ENCODE results near the gene PARD3. TPM values are rescaled to one million over a fixed set of nuclear protein-coding genes. Genes with fewer than 3 reads are reported as not detected.

PARD3 gene
- total and polyA plus RNA-seq, 2 donors (not counting 3 experiments of a cell fraction or from before 2014, with no cell fraction given), result 7.3 to 24.1 TPM

DNA sequence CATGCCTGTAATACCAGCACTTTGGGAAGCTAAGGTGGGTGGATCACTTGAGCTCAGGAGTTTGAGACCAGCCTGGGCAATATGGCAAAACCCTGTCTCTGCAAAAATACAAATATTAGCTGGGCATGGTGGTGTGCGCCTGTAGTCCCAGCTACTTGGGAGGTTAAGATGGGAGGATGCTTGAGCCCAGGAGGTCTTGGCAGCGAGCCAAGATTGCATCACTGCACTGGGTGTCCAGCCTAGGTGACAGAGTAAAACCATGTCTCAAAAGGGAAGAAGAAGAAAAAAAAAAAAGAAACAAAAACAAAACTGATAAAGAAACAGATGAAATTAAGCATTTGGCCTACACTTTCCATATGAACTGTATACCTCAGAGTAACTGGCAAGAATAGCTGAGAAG lies 319.2 kb downstream of the PARD3 start:
- no peak overlapping the region for H2AFZ ChIP-seq (ENCODE audit: low read depth, low read length)
- no peak for TF ChIP-seq FOS (IDR thresholded peaks at IDR 0.05; ENCODE audit: borderline replicate concordance, insufficient read depth, low read length)
- no peak for TF ChIP-seq MYC (IDR thresholded peaks at IDR 0.05; ENCODE audit: low read depth, low read length)
- TF ChIP-seq JUN (IDR thresholded peaks at IDR 0.05; ENCODE audit: borderline replicate concordance, insufficient read depth, insufficient read length, low read depth), result no peak
- TF ChIP-seq, protein P1, sequence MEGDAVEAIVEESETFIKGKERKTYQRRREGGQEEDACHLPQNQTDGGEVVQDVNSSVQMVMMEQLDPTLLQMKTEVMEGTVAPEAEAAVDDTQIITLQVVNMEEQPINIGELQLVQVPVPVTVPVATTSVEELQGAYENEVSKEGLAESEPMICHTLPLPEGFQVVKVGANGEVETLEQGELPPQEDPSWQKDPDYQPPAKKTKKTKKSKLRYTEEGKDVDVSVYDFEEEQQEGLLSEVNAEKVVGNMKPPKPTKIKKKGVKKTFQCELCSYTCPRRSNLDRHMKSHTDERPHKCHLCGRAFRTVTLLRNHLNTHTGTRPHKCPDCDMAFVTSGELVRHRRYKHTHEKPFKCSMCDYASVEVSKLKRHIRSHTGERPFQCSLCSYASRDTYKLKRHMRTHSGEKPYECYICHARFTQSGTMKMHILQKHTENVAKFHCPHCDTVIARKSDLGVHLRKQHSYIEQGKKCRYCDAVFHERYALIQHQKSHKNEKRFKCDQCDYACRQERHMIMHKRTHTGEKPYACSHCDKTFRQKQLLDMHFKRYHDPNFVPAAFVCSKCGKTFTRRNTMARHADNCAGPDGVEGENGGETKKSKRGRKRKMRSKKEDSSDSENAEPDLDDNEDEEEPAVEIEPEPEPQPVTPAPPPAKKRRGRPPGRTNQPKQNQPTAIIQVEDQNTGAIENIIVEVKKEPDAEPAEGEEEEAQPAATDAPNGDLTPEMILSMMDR (IDR thresholded peaks at IDR 0.05; ENCODE audit: extremely low read depth in 1 of 2, insufficient read depth in 1 of 2, low read depth in 1 of 2, low read length in 2 of 2), result no peak
- no peaks in the 10 kb centered on the region for H4K20me1 ChIP-seq (replicated peaks; ENCODE audit: control insufficient read depth, extremely low read depth, insufficient read depth, low read length)
- ChIA-PET CTCF (interaction anchor here (0.5 to 1.3 kb wide), 2 partner anchors 13 to 142 kb away, joined by 3 read pairs; no protein-coding TSS in a partner anchor), POLR2A (no interaction called here)
- no TSS peak for BruUV-seq (replicated peaks)
- H3K4me3 ChIP-seq (replicated peaks in 1 of 3; ENCODE audit: insufficient read depth in 1 of 3, low read depth in 1 of 3, low read length in 3 of 3), result no peak overlapping the region
- H3K9me3 ChIP-seq (replicated peaks; ENCODE audit: control insufficient read depth, insufficient read depth, low read length), result no peaks in the 10 kb centered on the region
- H3K9me1 ChIP-seq (replicated peaks; ENCODE audit: control insufficient read depth, extremely low read depth, insufficient read depth, low read length), result no peaks in the 10 kb centered on the region
- FAIRE-seq (no peak), DNase-seq (ENCODE audit: low read depth, low spot score) (no peak)
- H3K27me3 ChIP-seq (ENCODE audit: control insufficient read depth in 2 of 2, insufficient read depth in 2 of 2, low read length in 2 of 2), result no peaks in the 10 kb centered on the region
- no peak overlapping the region for H3K4me2 ChIP-seq (ENCODE audit: insufficient read depth, low read length)
- no peaks in the 10 kb centered on the region for H3K79me2 ChIP-seq (ENCODE audit: control insufficient read depth, insufficient read depth, low read length)
- no peaks in the 10 kb centered on the region for H3K36me3 ChIP-seq (ENCODE audit: control insufficient read depth in 2 of 2, extremely low read depth in 1 of 2, insufficient read depth in 2 of 2, low read length in 2 of 2)
- intact Hi-C loops (cut with micrococcal nuclease) (no loop called here), dilution Hi-C loops (cut with MboI; ENCODE audit: extremely low pct_ligation_motif_present, low sequenced_read_pairs) (no loop called here)
- H3K27ac ChIP-seq (ENCODE audit: insufficient read depth, low read depth, low read length), result no peak overlapping the region
- no peaks in the 10 kb centered on the region for H3K4me1 ChIP-seq (ENCODE audit: control insufficient read depth, extremely low read depth, insufficient read depth, low read length)
- H3K9ac ChIP-seq (replicated peaks; ENCODE audit: extremely low read depth, insufficient read depth, low read length), result no peak overlapping the region

DNA sequence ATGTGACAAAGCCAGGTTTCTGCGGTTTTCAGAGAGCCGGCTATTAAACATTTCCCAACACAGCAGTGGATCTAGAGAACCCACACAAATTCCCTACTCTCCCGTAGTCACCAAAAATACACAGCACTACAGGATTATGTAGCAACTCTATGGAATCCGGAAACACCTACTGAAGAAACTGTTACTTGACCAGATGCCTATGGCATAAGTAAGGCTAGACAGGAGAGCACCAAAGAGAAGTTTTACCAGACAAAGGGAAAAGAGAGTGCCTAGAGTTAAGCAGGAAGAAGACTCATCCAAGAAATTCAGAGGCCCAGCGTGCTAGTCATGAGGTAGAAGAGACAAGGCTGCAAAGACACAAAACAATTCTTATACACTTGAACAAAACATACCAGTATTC lies 321.1 kb downstream of the PARD3 start:
- H3K4me2 ChIP-seq (ENCODE audit: insufficient read depth, low read length), result no peak overlapping the region
- H4K20me1 ChIP-seq (replicated peaks; ENCODE audit: control insufficient read depth, extremely low read depth, insufficient read depth, low read length), result no peaks in the 10 kb centered on the region
- no TSS peak for BruUV-seq (replicated peaks)
- no peaks in the 10 kb centered on the region for H3K27me3 ChIP-seq (ENCODE audit: control insufficient read depth in 2 of 2, insufficient read depth in 2 of 2, low read length in 2 of 2)
- H3K4me1 ChIP-seq (ENCODE audit: control insufficient read depth, extremely low read depth, insufficient read depth, low read length), result no peaks in the 10 kb centered on the region
- CTCF ChIA-PET, result no interaction called here
- TF ChIP-seq FOS (IDR thresholded peaks at IDR 0.05; ENCODE audit: borderline replicate concordance, insufficient read depth, low read length) (no peak), POLR2A (IDR thresholded peaks at IDR 0.05; ENCODE audit: low read depth, low read length) (no peak), GATA2 (IDR thresholded peaks at IDR 0.05; ENCODE audit: insufficient read depth, insufficient read length, low read depth, low read length) (no peak), MYC (IDR thresholded peaks at IDR 0.05; ENCODE audit: low read depth, low read length) (no peak), JUN (IDR thresholded peaks at IDR 0.05; ENCODE audit: borderline replicate concordance, insufficient read depth, insufficient read length, low read depth) (no peak), POLR2AphosphoS5 (IDR thresholded peaks at IDR 0.05; ENCODE audit: insufficient read depth, low read depth, low read length) (no peak), EZH2 (IDR thresholded peaks at IDR 0.05; ENCODE audit: borderline replicate concordance, low read depth, low read length, severe bottlenecking) (no peak)
- TF ChIP-seq, protein P1 (IDR thresholded peaks at IDR 0.05; ENCODE audit: extremely low read depth in 1 of 2, insufficient read depth in 1 of 2, low read depth in 1 of 2, low read length in 2 of 2), result no peak
- TF ChIP-seq, protein P2, sequence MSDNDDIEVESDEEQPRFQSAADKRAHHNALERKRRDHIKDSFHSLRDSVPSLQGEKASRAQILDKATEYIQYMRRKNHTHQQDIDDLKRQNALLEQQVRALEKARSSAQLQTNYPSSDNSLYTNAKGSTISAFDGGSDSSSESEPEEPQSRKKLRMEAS (IDR thresholded peaks at IDR 0.05; ENCODE audit: insufficient read depth, insufficient read length), result no peak
- POLR2A ChIA-PET, result no interaction called here
- H3K36me3 ChIP-seq (ENCODE audit: control insufficient read depth in 2 of 2, extremely low read depth in 1 of 2, insufficient read depth in 2 of 2, low read length in 2 of 2), result no peaks in the 10 kb centered on the region
- H3K9me1 ChIP-seq (replicated peaks; ENCODE audit: control insufficient read depth, extremely low read depth, insufficient read depth, low read length), result no peaks in the 10 kb centered on the region
- dilution Hi-C loops (cut with MboI; ENCODE audit: extremely low pct_ligation_motif_present, low sequenced_read_pairs) (no loop called here), intact Hi-C loops (cut with micrococcal nuclease) (no loop called here)
- no peaks in the 10 kb centered on the region for H3K9me3 ChIP-seq (replicated peaks; ENCODE audit: control insufficient read depth, insufficient read depth, low read length)
- no peak overlapping the region for H3K4me3 ChIP-seq (replicated peaks in 1 of 3; ENCODE audit: insufficient read depth in 1 of 3, low read depth in 1 of 3, low read length in 3 of 3)
- no peak overlapping the region for H3K27ac ChIP-seq (ENCODE audit: insufficient read depth, low read depth, low read length)
- H3K9ac ChIP-seq (replicated peaks; ENCODE audit: extremely low read depth, insufficient read depth, low read length), result no peak overlapping the region
- H3K79me2 ChIP-seq (ENCODE audit: control insufficient read depth, insufficient read depth, low read length), result no peaks in the 10 kb centered on the region
- FAIRE-seq (no peak), DNase-seq (ENCODE audit: low read depth, low spot score) (no peak)
- H2AFZ ChIP-seq (ENCODE audit: low read depth, low read length), result no peak overlapping the region
